Measurements from ENCODE around the gene AKT3. TPM values are rescaled to one million over a fixed set of nuclear protein-coding genes. Genes with fewer than 3 reads are reported as not detected.

AKT3 gene
- total and polyA plus RNA-seq, 2 experiments from 2014 or later: 3.5 to 13.0 TPM

DNA sequence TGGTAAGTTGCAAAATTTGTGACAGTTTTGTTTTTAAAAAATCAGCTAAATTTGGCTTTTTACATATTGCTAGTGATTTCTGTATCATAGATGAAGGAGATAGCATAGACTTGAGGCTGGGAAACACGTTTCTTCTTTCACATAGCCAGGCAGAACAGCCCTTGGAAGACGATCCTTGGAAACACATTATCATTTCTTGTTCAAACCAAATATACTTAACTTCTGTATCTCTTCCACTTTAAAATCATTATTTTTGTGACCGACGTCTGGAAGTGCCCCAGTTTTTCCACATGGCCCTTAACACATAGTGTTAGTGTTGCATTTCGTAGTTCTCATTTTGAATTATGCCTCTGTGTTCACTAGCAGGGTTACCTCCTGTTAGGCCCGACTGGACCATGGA lies 400.7 kb downstream of the AKT3 start:
- TF ChIP-seq EZH2phosphoT487 (IDR thresholded peaks at IDR 0.05; ENCODE audit: low read depth, severe bottlenecking, unreplicated experiment) (no peak), EZH2 (IDR thresholded peaks at IDR 0.05; ENCODE audit: borderline replicate concordance) (no peak)
- TF ChIP-seq, protein P1, sequence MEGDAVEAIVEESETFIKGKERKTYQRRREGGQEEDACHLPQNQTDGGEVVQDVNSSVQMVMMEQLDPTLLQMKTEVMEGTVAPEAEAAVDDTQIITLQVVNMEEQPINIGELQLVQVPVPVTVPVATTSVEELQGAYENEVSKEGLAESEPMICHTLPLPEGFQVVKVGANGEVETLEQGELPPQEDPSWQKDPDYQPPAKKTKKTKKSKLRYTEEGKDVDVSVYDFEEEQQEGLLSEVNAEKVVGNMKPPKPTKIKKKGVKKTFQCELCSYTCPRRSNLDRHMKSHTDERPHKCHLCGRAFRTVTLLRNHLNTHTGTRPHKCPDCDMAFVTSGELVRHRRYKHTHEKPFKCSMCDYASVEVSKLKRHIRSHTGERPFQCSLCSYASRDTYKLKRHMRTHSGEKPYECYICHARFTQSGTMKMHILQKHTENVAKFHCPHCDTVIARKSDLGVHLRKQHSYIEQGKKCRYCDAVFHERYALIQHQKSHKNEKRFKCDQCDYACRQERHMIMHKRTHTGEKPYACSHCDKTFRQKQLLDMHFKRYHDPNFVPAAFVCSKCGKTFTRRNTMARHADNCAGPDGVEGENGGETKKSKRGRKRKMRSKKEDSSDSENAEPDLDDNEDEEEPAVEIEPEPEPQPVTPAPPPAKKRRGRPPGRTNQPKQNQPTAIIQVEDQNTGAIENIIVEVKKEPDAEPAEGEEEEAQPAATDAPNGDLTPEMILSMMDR (IDR thresholded peaks at IDR 0.05; ENCODE audit: poor library complexity): no peak
- no peaks in the 10 kb centered on the region for H3K4me1 ChIP-seq (ENCODE audit: insufficient read depth)
- H3K36me3 ChIP-seq (replicated peaks; ENCODE audit: insufficient read depth, low read depth): no peaks in the 10 kb centered on the region
- no peak overlapping the region for H3K27ac ChIP-seq
- no peaks in the 10 kb centered on the region for H3K79me2 ChIP-seq
- H2AFZ ChIP-seq: no peak overlapping the region
- no peak for DNase-seq (ENCODE audit: low spot score)
- H3K4me2 ChIP-seq: no peak overlapping the region
- H3K27me3 ChIP-seq: no peaks in the 10 kb centered on the region
- H3K9me3 ChIP-seq (ENCODE audit: low read depth): no peaks in the 10 kb centered on the region
- WGBS (ENCODE audit: low lambda C conversion rate, missing lambda C conversion rate): 96% methylated on average over 6 of the region's 6 CpGs
- no peaks in the 10 kb centered on the region for H4K20me1 ChIP-seq (ENCODE audit: insufficient read depth, poor library complexity, severe bottlenecking)
- no peak overlapping the region for H3K4me3 ChIP-seq
- no peaks in the 10 kb centered on the region for H3K9me2 ChIP-seq (replicated peaks; ENCODE audit: insufficient read depth)

DNA sequence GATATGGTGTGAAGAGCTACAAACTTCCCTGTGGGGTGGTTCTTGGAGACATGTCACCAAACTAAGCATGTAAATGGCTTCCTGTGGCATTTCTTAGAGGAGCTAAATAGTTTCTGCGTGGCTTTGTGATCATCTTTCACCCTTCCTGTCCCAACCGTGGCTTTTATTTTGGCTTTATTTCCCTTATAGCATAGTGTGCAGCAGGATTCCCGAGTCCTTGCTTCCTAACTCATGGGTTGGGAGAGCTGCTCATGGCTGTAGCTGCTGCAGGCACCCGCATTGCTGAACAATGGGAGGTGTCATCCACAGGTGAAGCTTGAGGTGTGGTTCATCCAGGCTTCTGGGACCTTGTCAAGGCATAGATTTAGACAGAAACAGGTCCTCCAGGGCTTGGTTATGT lies 402.2 kb downstream of the AKT3 start:
- H3K27ac ChIP-seq: no peak overlapping the region
- no peaks in the 10 kb centered on the region for H4K20me1 ChIP-seq (ENCODE audit: insufficient read depth, poor library complexity, severe bottlenecking)
- H3K79me2 ChIP-seq: no peaks in the 10 kb centered on the region
- 90% methylated on average over 4 of the region's 4 CpGs for WGBS (ENCODE audit: low lambda C conversion rate, missing lambda C conversion rate)
- no peak overlapping the region for H3K4me2 ChIP-seq
- no peaks in the 10 kb centered on the region for H3K9me2 ChIP-seq (replicated peaks; ENCODE audit: insufficient read depth)
- DNase-seq (ENCODE audit: low spot score): no peak
- no peak overlapping the region for H2AFZ ChIP-seq
- H3K27me3 ChIP-seq: no peaks in the 10 kb centered on the region
- H3K4me3 ChIP-seq: no peak overlapping the region
- H3K4me1 ChIP-seq (ENCODE audit: insufficient read depth): no peaks in the 10 kb centered on the region
- no peaks in the 10 kb centered on the region for H3K36me3 ChIP-seq (replicated peaks; ENCODE audit: insufficient read depth, low read depth)
- TF ChIP-seq EZH2phosphoT487 (IDR thresholded peaks at IDR 0.05; ENCODE audit: low read depth, severe bottlenecking, unreplicated experiment) (no peak), EZH2 (IDR thresholded peaks at IDR 0.05; ENCODE audit: borderline replicate concordance) (no peak)
- TF ChIP-seq, protein P1 (IDR thresholded peaks at IDR 0.05; ENCODE audit: poor library complexity): no peak
- H3K9me3 ChIP-seq (ENCODE audit: low read depth): no peaks in the 10 kb centered on the region

DNA sequence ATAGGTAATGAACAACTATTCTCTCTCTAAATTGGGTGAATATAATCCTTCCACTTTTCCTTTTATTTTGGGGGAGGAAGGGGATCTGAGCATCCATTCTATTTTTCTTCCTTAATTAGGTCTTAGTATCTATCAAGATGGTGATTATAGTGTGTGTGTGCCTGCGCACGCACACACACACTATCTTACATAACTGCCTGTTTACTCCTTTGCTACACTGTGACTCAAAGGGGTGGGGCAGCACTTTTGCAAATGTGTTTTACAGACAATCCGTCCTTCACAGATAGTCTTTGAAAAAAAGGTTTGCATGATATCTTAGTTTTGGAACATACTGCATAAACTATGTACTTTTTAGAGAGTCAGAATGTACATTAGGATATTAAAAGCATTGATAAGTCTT lies 402.7 kb downstream of the AKT3 start:
- Histone ChIP-seq H3K9me3 (ENCODE audit: low read depth) (no peaks in the 10 kb centered on the region), H3K4me1 (ENCODE audit: insufficient read depth) (no peaks in the 10 kb centered on the region), H3K27ac (no peak overlapping the region), H3K9me2 (replicated peaks; ENCODE audit: insufficient read depth) (no peaks in the 10 kb centered on the region), H3K4me3 (no peak overlapping the region), H4K20me1 (ENCODE audit: insufficient read depth, poor library complexity, severe bottlenecking) (no peaks in the 10 kb centered on the region), H2AFZ (no peak overlapping the region), H3K27me3 (no peaks in the 10 kb centered on the region), H3K79me2 (no peaks in the 10 kb centered on the region), H3K4me2 (no peak overlapping the region), H3K36me3 (replicated peaks; ENCODE audit: insufficient read depth, low read depth) (no peaks in the 10 kb centered on the region)
- 81% methylated on average over 3 of the region's 3 CpGs for WGBS (ENCODE audit: low lambda C conversion rate, missing lambda C conversion rate)
- TF ChIP-seq, protein P1 (IDR thresholded peaks at IDR 0.05; ENCODE audit: poor library complexity): no peak
- no peak for TF ChIP-seq EZH2phosphoT487 (IDR thresholded peaks at IDR 0.05; ENCODE audit: low read depth, severe bottlenecking, unreplicated experiment)
- no peak for TF ChIP-seq EZH2 (IDR thresholded peaks at IDR 0.05; ENCODE audit: borderline replicate concordance)
- DNase-seq (ENCODE audit: low spot score): no peak

DNA sequence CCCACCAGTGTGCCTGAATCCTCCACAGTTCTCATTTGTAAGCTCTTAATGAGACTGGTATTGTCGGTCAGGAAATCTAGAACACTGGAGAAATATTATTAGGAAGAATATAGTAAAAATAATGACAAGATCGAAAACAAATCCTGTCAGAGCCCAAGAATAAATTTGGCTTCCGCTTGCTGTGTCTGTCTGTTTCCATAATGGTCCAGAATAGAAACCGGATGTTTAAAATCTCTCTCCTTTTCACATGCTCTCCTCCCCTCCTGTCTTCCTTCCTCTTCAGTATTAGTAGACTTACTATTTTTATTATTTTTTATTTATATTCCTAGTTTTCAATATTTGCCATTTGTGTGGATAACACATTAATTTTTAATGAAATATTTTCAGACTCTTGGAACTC lies 406.5 kb downstream of the AKT3 start:
- no peak for DNase-seq (ENCODE audit: low spot score)
- Histone ChIP-seq H3K4me1 (ENCODE audit: insufficient read depth) (no peaks in the 10 kb centered on the region), H3K9me3 (ENCODE audit: low read depth) (no peaks in the 10 kb centered on the region), H3K27ac (no peak overlapping the region), H4K20me1 (ENCODE audit: insufficient read depth, poor library complexity, severe bottlenecking) (no peaks in the 10 kb centered on the region), H3K36me3 (replicated peaks; ENCODE audit: insufficient read depth, low read depth) (no peaks in the 10 kb centered on the region), H3K4me3 (no peak overlapping the region), H3K4me2 (no peak overlapping the region), H3K27me3 (no peaks in the 10 kb centered on the region), H3K9me2 (replicated peaks; ENCODE audit: insufficient read depth) (no peaks in the 10 kb centered on the region), H2AFZ (no peak overlapping the region), H3K79me2 (no peaks in the 10 kb centered on the region)
- TF ChIP-seq EZH2 (IDR thresholded peaks at IDR 0.05; ENCODE audit: borderline replicate concordance) (no peak), EZH2phosphoT487 (IDR thresholded peaks at IDR 0.05; ENCODE audit: low read depth, severe bottlenecking, unreplicated experiment) (no peak)
- TF ChIP-seq, protein P1 (IDR thresholded peaks at IDR 0.05; ENCODE audit: poor library complexity): no peak
- 97% methylated on average over 4 of the region's 4 CpGs for WGBS (ENCODE audit: low lambda C conversion rate, missing lambda C conversion rate)
